HL-60 (cell line): ENCODE results near the gene TOMM34.

Experiments used
- DNase-seq, 2 experiments: peaks; one replicate each; pipeline ENCODE4 v3.0.0-alpha.2; 2010 to 2020; ENCODE audit warnings: low read depth in 1 of 2, low spot score in 1 of 2
- H3K27ac ChIP-seq: fragments of 250-450 bp; sonication (Bioruptor Pico); replicated peaks from 2 replicates; pipeline ENCODE4 v1.5.1; 2020; ENCODE audit warnings: mild to moderate bottlenecking, moderate library complexity
- H3K27me3 ChIP-seq: fragments of 250-450 bp; sonication (Bioruptor Pico); 2 replicates; pipeline ENCODE4 v1.5.1; 2021; ENCODE audit warnings: mild to moderate bottlenecking, moderate library complexity; ENCODE audit not compliant: insufficient read depth, poor library complexity, severe bottlenecking
- H3K4me3 ChIP-seq: replicated peaks from 2 replicates; pipeline ENCODE4 v1.5.1; 2011; ENCODE audit warnings: mild to moderate bottlenecking, control low read depth, low read length; ENCODE audit not compliant: insufficient read depth
- CTCF ChIP-seq: IDR thresholded peaks from one replicate; pipeline ENCODE4 v1.5.1; 2011; ENCODE audit warnings: low read length, control low read depth, inconsistent platforms; ENCODE audit not compliant: insufficient read depth
- GABPA ChIP-seq: IDR thresholded peaks from 2 replicates; pipeline ENCODE4 v1.6.1; 2012; ENCODE audit warnings: low read depth
- POLR2AphosphoS5 ChIP-seq: IDR thresholded peaks from 2 replicates; pipeline ENCODE4 v1.6.1; 2012; ENCODE audit warnings: low read depth
- REST ChIP-seq: IDR thresholded peaks from 2 replicates; pipeline ENCODE4 v1.6.1; 2012; ENCODE audit warnings: low read depth; ENCODE audit not compliant: insufficient replicate concordance
- SPI1 ChIP-seq: IDR thresholded peaks from 2 replicates; pipeline ENCODE4 v1.6.1; 2012; ENCODE audit warnings: low read depth, mild to moderate bottlenecking, borderline replicate concordance

The TOMM34 gene

GRCh38 chr20:44990425-44990824 is 30.2 kb upstream of the TOMM34 start:
- TF ChIP-seq POLR2AphosphoS5 (no peak), GABPA (no peak), REST (no peak), SPI1 (no peak), CTCF (no peak)
- peak in 1 of 2 experiments; percentile 56 for DNase-seq
- Histone ChIP-seq H3K27ac (peak overlapping the region; percentile 13; the same call in 1 of the 2 replicates), H3K27me3 (no peaks in the 10 kb centered on the region), H3K4me3 (no peak overlapping the region)

- DNase-seq, result no peak
- no peaks in the 10 kb centered on the region for H3K27me3 ChIP-seq
- no peak overlapping the region for H3K4me3 ChIP-seq
- TF ChIP-seq REST (no peak), SPI1 (no peak), CTCF (no peak), GABPA (no peak), POLR2AphosphoS5 (no peak)
- no peak overlapping the region for H3K27ac ChIP-seq
Observed at GRCh38 chr20:44988631-44989171, 28.5 kb upstream of the TOMM34 start.

GRCh38 chr20:44983093-44983674 is 23.0 kb upstream of the TOMM34 start:
- TF ChIP-seq REST (no peak), POLR2AphosphoS5 (no peak), CTCF (no peak), GABPA (no peak), SPI1 (no peak)
- Histone ChIP-seq H3K27me3 (no peaks in the 10 kb centered on the region), H3K27ac (no peak overlapping the region), H3K4me3 (no peak overlapping the region)
- DNase-seq, result no peak
